LNCaP clone FGC (cell line): ENCODE measurements around the gene ZNF385B.

ENCODE experiments used
- DNase-seq: peaks from one replicate; pipeline ENCODE4 v3.0.0-alpha.2; 2011; ENCODE audit warnings: low read depth
- H3K4me3 ChIP-seq: 2 replicates; pipeline ENCODE4 v1.5.1; 2011; ENCODE audit warnings: mild to moderate bottlenecking, low read depth, low read length, control low read depth
- TF ChIP-seq, protein P1 (sequence below): IDR thresholded peaks from 2 replicates; pipeline ENCODE4 v1.5.1; 2012; ENCODE audit warnings: mild to moderate bottlenecking; ENCODE audit not compliant: control insufficient read depth, insufficient read depth; ENCODE audit errors: extremely low read depth

ZNF385B gene

DNA sequence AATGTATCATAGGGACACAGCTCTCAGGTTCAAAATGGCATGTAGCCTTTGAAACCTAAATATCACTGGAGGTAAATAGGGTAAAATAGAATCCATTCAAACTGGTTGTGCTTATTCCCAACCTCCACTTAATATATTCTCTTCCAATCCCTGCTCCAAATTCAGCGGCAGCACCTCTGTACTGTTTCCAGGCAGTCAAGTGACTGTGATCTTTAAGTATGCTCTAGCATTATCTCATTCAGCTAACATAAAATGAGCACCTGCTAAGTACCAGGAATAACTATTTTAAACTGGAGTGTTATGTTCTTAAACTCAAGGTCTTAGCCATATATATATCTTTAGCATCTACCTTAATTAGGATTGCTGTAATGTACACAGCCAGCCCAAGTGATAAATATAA lies 327.5 kb downstream of the ZNF385B start:
- no peak overlapping the region for H3K4me3 ChIP-seq
- no peak for DNase-seq
- TF ChIP-seq, protein P1, sequence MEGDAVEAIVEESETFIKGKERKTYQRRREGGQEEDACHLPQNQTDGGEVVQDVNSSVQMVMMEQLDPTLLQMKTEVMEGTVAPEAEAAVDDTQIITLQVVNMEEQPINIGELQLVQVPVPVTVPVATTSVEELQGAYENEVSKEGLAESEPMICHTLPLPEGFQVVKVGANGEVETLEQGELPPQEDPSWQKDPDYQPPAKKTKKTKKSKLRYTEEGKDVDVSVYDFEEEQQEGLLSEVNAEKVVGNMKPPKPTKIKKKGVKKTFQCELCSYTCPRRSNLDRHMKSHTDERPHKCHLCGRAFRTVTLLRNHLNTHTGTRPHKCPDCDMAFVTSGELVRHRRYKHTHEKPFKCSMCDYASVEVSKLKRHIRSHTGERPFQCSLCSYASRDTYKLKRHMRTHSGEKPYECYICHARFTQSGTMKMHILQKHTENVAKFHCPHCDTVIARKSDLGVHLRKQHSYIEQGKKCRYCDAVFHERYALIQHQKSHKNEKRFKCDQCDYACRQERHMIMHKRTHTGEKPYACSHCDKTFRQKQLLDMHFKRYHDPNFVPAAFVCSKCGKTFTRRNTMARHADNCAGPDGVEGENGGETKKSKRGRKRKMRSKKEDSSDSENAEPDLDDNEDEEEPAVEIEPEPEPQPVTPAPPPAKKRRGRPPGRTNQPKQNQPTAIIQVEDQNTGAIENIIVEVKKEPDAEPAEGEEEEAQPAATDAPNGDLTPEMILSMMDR = no peak

DNA sequence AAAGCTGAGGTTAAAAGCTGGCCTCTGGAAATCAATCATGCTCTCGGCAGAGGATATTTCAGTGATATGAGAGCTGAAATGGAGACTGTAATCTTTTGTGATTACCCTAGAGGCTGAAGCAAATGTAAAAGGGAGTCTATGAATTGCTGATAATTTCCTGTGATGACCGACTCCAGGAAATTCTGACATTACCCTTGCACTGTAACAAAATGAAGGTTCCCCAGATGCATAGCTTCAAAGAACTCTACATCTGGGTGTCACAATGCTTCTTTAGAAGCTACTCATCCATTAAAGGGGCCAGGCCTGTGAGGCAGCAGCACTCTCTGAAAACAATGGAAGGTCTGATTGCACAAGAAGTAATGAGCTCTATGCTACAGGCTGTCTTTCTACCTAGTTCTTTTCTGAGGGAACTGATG lies 328.5 kb downstream of the ZNF385B start:
- DNase-seq = no peak
- TF ChIP-seq, protein P1 = no peak

DNA sequence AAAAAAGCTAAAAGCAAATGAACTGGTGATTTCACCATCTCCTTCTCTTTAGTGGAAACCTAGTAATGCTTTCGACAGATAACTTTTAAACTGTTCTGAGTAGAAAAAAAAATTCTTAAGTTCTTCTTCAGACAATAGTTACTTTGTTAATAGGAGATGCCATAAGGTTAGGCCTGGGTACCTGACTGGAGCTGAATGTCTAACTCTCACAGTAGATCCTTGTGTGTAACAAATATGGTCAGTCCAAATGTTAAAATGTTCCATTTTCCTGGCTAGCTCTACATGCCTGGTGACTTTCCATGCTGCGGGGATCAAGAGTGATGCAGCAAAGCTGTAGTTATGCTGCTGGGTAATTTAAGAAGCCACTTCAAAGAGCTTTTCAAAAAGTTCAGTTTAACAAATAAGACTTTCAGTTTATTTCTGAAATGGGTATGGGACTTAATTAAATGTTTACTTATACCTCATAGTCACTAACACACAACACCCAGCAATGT lies 332.8 kb downstream of the ZNF385B start:
- TF ChIP-seq, protein P1 = no peak
- H3K4me3 ChIP-seq = no peak overlapping the region
- no peak for DNase-seq

More for the DNA sequence above, 328.5 kb downstream of the ZNF385B start:
- H3K4me3 ChIP-seq = no peak overlapping the region

DNA sequence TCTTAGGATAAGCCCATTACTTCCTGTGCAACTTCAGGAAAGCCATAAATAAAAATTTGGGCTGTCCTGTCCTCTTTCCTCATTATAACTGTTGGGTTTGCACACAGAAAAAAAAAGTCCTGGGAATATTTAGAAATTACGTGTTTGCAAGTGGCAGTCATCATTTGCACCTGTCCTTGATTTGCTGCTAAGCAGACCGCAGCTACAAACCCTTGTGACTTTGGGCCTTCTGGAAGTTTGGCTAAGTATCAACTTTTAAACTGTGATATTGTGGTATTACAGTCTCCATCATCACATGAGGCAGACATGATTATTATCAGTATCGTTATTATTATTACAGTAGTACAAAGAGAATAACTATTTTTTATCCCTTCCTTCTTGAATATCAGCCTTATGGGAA lies 336.1 kb downstream of the ZNF385B start:
- DNase-seq = no peak
- TF ChIP-seq, protein P1 = no peak
- H3K4me3 ChIP-seq = no peak overlapping the region

DNA sequence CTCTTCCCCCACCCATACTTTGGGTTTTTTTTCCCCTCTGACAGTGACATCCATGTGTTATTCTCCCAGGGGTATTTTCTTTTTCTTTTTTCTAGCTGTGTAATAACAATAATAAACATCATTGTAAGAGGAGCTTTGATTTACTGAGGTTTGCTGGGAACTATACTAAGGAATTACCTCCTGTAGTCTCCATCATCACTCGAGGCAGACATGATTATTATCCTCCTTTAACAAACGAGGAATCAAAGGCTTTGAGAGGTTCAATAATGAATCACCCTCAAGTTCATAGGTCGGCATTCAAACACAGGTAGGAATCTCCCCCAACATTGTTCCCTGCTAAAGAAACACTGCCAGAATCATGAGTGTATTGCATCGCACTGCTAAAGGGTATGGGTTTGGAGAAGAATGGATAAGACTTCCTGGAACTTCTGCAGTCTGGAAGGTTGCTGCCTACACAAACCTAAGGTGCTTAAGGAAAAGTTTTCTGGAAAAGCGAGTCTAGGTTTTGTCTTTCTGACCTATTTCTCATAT lies 336.5 kb downstream of the ZNF385B start:
- no peak for DNase-seq
- TF ChIP-seq, protein P1 = no peak
- no peak overlapping the region for H3K4me3 ChIP-seq

DNA sequence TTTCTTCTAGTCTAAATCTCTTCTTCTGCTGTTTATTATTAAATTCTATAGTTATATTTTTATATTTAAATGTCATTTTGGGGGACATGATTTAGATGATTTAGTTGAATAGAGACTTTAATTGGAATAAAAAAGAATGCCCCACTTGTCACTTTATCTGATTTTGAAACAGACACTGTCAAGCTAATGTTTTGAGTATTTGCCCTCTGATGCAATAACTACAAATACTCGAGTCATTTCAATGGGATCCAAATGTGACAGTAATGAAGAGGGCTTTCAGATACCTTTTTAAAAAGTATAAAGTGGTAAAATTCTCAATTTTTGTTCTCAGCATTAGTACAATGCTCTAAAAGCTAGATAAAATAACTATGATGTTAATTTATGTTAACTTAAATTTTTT lies 339.5 kb downstream of the ZNF385B start:
- no peak for DNase-seq
- TF ChIP-seq, protein P1 = no peak
- H3K4me3 ChIP-seq = no peak overlapping the region

DNA sequence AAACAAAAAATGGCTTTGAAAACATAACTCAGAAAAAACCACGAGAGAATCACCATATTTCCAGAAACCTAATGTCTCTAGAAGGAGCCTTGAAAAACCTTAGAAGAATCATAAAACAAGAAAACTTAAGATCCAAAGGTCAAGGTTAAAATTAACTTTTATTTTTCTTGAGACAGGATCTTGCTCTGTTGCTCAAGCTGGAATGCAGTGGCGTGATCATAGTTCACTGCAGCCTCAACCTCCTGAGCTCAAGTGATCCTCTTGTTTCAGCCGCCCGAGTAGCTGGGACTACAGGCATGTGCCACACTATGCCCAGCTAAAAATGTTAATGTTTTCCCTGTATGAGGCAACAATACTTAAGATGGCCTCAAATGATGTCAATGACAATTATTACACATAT lies 342.6 kb downstream of the ZNF385B start:
- no peak overlapping the region for H3K4me3 ChIP-seq
- TF ChIP-seq, protein P1 = no peak
- DNase-seq = no peak
